Adrenal gland (tissue), 12 donors: ENCODE results near the gene NME4. TPM values are rescaled to one million over a fixed set of nuclear protein-coding genes. Genes with fewer than 3 reads are reported as not detected.

ENCODE experiments used
- DNase-seq, 7 donors: peaks; one replicate each; pipeline ENCODE4 v3.0.0-alpha.2; 2019 to 2020
- H3K27ac ChIP-seq, 5 donors: fragments of 200-600 bp; sonication (generic) in 4 of 5; 1 replicate in 3 of 5; 2 replicates in 2 of 5; pipeline versions ENCODE4 v1.5.1 to v1.8.0; 2016 to 2020; ENCODE audit warnings: mild to moderate bottlenecking in 1 of 5
- H3K27me3 ChIP-seq: fragments of 200-600 bp; 2 replicates; pipeline ENCODE4 v1.8.0; 2021
- H3K36me3 ChIP-seq, 2 donors: fragments of 200-600 bp; replicated peaks in 1 of 2; 1 replicate in 1 of 2; 2 replicates in 1 of 2; pipeline versions ENCODE4 v1.5.1 to v1.8.0; 2018 to 2022
- H3K4me1 ChIP-seq, 2 donors: fragments of 200-600 bp; replicated peaks in 1 of 2; 1 replicate in 1 of 2; 2 replicates in 1 of 2; pipeline versions ENCODE4 v1.5.1 to v1.8.0; 2018 to 2021
- H3K4me3 ChIP-seq, 4 donors: fragments of 200-600 bp; sonication (generic) in 3 of 4; one replicate each; pipeline ENCODE4 v1.5.1; 2016 to 2018
- H3K9me3 ChIP-seq, 3 donors: fragments of 200-600 bp; sonication (generic) in 1 of 3; replicated peaks in 1 of 3; 1 replicate in 2 of 3; 2 replicates in 1 of 3; pipeline versions ENCODE4 v1.5.1 to v1.8.0; 2016 to 2021
- POLR2A ChIP-seq, 2 donors: fragments of 450-650 bp; IDR thresholded peaks; one replicate each; pipeline ENCODE4 v1.6.1; 2017; ENCODE audit warnings: antibody characterized with exemption in 2 of 2, mild to moderate bottlenecking in 2 of 2, moderate library complexity in 1 of 2
- WGBS, 4 donors: extraction: QIAGEN DNeasy Blood & Tissue Kit in 2 of 4; methylation state at CpG; one replicate each; pipeline versions ENCODE4 v1.1.5 to v1.1.7; 2013 to 2017; 5-methylcytosine and 5-hydroxymethylcytosine counted together
- intact Hi-C, 2 donors: fragments of 100-400 bp; cut with DNase I; formaldehyde crosslinking; loops; one replicate each; pipeline versions ENCODE4 v1.14.1 to v1.15.0; 2022 to 2023
- polyA plus RNA-seq, 3 donors: library from polyadenylated mRNA; stranded (reverse); fragments of 200-250 nt in 2 of 3; fragments of 350-450 nt in 1 of 3; fragmentation: Illumina TruSeq in 1 of 3; extraction: RNeasy Lipid Tissue Mini Kit (QIAGEN cat#74804) in 1 of 3; gene quantifications; one replicate each; pipeline ENCODE4 v1.2.3, GENCODE V29; 2013 to 2014
- total RNA-seq, 9 donors: library from RNA; depleted of rRNA in 4 of 9; stranded (reverse); fragments of >200 nt in 4 of 9; fragments of 120-200 nt in 1 of 9; fragmentation: NEBNext Ultra II Directional in 1 of 9; extraction: Animal tissue kit (Norgen Biotek cat#: 25700) in 1 of 9; gene quantifications; one replicate each; pipeline versions ENCODE4 v1.1.0 to v1.2.4, GENCODE V29; 2013 to 2023
- TF ChIP-seq, protein P1 (sequence below), 6 experiments: fragments of 450-650 bp in 4 of 6; fragments of 200-600 bp in 2 of 6; sonication (generic) in 1 of 6; IDR thresholded peaks; 1 replicate in 5 of 6; 2 replicates in 1 of 6; pipeline versions ENCODE4 v1.5.1 to v1.8.0; 2016 to 2021; ENCODE audit warnings: antibody characterized with exemption in 6 of 6, mild to moderate bottlenecking in 2 of 6, moderate library complexity in 1 of 6
- donor health status: healthy with polysubstance abuse.
- donor health status: Bipolar disorder and iron deficiency.
- donor health status: DM: yes; HTN: yes; CAD: no.
- donor health status: DM: no; HTN: no; CAD: no.
- donor health status: DM: no; HTN: no; CAD: no.
- donor health status: DM: yes; HTN: yes; CAD: no.

Gene NME4
- total and polyA plus RNA-seq, 12 donors, result 67.8 to 492 (median 169) TPM

DNA sequence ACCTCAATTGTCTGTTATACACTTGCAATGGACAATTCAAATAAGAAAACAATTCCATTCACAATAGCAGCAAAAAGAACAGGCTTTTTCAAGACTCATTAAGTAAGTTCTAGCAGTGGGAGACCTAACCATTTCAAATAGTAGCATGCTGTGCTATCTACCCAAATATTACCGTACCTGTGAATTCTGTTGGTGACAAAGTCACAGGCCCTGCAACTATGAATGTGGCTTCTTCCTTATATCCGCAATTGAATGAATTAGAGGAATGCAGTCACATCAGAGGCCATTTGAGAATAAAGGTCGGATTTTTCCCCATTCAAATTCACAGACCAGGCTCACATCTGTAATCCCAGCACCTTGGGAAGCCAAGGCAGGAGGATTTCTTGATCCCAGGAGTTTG, 800 bp upstream of the NME4 start:
- Histone ChIP-seq H3K27me3 (no peaks in the 10 kb centered on the region), H3K4me1 (peaks cover 13 to 21% of the 10 kb centered on the region in 2 donors), H3K4me3 (peak overlapping the region in 1 of 4 donors; percentile 95), H3K27ac (peak overlapping the region in 3 of 5 donors; percentile 87), H3K36me3 (no peaks in the 10 kb centered on the region), H3K9me3 (no peaks in the 10 kb centered on the region)
- DNase-seq, result no peak
- intact Hi-C loops, result loop anchor here in 1 of 2 donors (10.0 kb wide), 1 partner anchor 129 kb away; the partner anchor contains the start of gene CAPN15
- WGBS, 4 donors, result 17 to 29% (median 20%) methylated on average over 3 of the region's 3 CpGs
- TF ChIP-seq, protein P1, sequence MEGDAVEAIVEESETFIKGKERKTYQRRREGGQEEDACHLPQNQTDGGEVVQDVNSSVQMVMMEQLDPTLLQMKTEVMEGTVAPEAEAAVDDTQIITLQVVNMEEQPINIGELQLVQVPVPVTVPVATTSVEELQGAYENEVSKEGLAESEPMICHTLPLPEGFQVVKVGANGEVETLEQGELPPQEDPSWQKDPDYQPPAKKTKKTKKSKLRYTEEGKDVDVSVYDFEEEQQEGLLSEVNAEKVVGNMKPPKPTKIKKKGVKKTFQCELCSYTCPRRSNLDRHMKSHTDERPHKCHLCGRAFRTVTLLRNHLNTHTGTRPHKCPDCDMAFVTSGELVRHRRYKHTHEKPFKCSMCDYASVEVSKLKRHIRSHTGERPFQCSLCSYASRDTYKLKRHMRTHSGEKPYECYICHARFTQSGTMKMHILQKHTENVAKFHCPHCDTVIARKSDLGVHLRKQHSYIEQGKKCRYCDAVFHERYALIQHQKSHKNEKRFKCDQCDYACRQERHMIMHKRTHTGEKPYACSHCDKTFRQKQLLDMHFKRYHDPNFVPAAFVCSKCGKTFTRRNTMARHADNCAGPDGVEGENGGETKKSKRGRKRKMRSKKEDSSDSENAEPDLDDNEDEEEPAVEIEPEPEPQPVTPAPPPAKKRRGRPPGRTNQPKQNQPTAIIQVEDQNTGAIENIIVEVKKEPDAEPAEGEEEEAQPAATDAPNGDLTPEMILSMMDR (IDR thresholded peaks at IDR 0.05), result no peak
- no peak for TF ChIP-seq POLR2A (IDR thresholded peaks at IDR 0.05)

GRCh38 chr16:396605-397004, 394 bp upstream of the NME4 start:
- H3K27ac ChIP-seq, result peak overlapping the region; percentile 56 to 87 (median 87)
- DNase-seq, result peak; percentile 60 to 80 (median 73)
- no peaks in the 10 kb centered on the region for H3K9me3 ChIP-seq
- no peaks in the 10 kb centered on the region for H3K27me3 ChIP-seq
- intact Hi-C loops, result loop anchor here in 1 of 2 donors (10.0 kb wide), 1 partner anchor 128 kb away; the partner anchor contains the start of gene CAPN15
- TF ChIP-seq, protein P1 (IDR thresholded peaks at IDR 0.05), result peak in 1 of 6 experiments; percentile 16
- no peak for TF ChIP-seq POLR2A (IDR thresholded peaks at IDR 0.05)
- WGBS, 4 donors, result 0 to 2% (median 1%) methylated on average over 21 to 22 of the region's 22 CpGs
- peak overlapping the region in 2 of 4 donors; percentile 25 to 95 for H3K4me3 ChIP-seq
- no peaks in the 10 kb centered on the region for H3K36me3 ChIP-seq
- peaks cover 13 to 21% of the 10 kb centered on the region in 2 donors for H3K4me1 ChIP-seq

DNA sequence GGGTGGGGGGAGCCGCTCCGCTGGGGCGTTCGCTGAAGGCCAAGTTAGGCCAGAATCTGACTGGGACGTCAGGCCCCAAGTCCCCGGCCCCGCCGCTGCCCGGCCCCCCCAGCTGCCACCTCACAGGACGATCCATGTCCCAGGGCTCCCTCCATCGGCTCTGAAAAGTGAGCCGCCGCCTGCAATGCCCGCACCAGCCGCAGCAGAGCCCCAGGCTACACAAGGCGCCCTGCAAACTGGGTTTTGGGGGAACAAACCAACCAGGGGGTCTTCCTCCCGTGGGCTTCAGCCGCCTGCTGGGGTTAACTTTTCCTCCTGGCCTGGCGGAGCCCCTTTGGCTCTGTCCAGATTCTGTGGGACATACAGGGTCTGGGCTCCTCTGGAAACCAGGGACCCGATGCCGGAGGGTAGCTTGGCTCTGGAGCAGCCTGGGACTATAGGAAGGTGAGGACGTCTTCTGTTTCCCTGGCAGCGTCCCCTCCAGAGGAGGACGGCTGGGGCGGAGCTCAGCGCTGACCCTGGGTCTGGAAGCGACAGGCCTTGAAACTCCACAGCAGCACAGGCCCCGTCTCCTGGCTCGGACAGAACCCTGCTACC, 835 bp downstream of the NME4 start:
- peak; percentile 80 to 92 (median 89) for DNase-seq
- Histone ChIP-seq H3K4me1 (peaks cover 22 to 24% of the 10 kb centered on the region in 2 donors), H3K27ac (peak overlapping the region; percentile 82 to 91 (median 87)), H3K36me3 (no peaks in the 10 kb centered on the region), H3K27me3 (no peaks in the 10 kb centered on the region), H3K4me3 (peak overlapping the region in 1 of 4 donors; percentile 95), H3K9me3 (no peaks in the 10 kb centered on the region)
- 9 to 35% (median 16%) methylated on average over 7 to 25 of the region's 29 CpGs for WGBS, 4 donors
- TF ChIP-seq, protein P1 (IDR thresholded peaks at IDR 0.05), result peak; percentile 28 to 78 (median 49)
- peak; percentile 31 to 76 for TF ChIP-seq POLR2A (IDR thresholded peaks at IDR 0.05)
- intact Hi-C loops, result loop anchor here in 1 of 2 donors (10.0 kb wide), 1 partner anchor 127 kb away; the partner anchor contains the start of gene CAPN15

DNA sequence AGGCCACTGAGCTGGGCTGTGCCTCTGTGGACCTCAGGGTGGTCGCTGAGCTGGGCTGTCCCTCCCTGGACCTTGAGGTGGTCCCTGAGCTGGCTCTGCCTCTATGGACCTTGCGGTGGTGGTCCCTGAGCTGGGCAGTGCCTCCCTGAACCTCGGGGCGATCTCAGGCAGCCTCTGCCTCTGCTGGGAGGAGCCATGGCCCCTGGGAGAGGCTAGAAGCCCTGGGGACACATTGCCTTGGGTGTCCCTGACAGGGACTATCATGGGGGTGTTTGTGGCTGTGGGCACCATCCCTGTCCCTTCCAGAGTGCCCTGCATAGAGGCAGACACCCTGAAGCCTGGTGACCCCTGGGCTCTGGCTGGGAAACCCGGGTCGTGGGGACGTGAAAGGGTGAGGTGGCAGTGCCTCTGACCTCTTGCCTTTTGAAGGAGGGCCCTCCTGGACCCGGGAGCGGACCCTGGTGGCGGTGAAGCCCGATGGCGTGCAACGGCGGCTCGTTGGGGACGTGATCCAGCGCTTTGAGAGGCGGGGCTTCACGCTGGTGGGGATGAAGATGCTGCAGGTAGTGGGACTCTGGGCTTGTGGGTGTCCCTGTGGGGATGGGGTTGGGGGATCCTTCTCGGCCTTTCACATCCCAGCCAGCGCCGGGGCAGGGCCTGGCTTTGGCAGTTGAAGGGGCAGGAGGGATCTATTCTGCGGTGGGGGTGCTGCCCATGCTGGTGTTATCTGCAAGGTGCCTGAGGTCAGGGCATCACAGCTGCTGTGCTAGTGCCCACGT, 1.8 kb downstream of the NME4 start:
- WGBS, 4 donors, result 64 to 84% (median 74%) methylated on average over 19 to 24 of the region's 24 CpGs
- Histone ChIP-seq H3K36me3 (no peaks in the 10 kb centered on the region), H3K4me3 (no peak overlapping the region), H3K27ac (peak overlapping the region; percentile 82 to 91 (median 87)), H3K27me3 (no peaks in the 10 kb centered on the region), H3K4me1 (peaks cover 23 to 24% of the 10 kb centered on the region in 2 donors), H3K9me3 (no peaks in the 10 kb centered on the region)
- intact Hi-C loops, result loop anchor here in 1 of 2 donors (10.0 kb wide), 1 partner anchor 126 kb away; the partner anchor contains the start of gene CAPN15
- no peak for TF ChIP-seq POLR2A (IDR thresholded peaks at IDR 0.05)
- TF ChIP-seq, protein P1 (IDR thresholded peaks at IDR 0.05), result no peak
- peak in 1 of 7 donors; percentile 36 for DNase-seq
